Coronary artery (tissue), 2 donors: Measurements from ENCODE around the gene CTRB2.
"Not testable (repeated sequence)": the region's sequence is repeated elsewhere in the genome, so short reads cannot be mapped to it uniquely, and the experiment has no call there.

Source experiments
- DNase-seq: peaks from one replicate; pipeline ENCODE4 v3.0.0-alpha.2; 2017; ENCODE audit warnings: low spot score
- H3K27ac ChIP-seq, 2 donors: fragments of 200-600 bp; sonication (generic); one replicate each; pipeline ENCODE4 v1.5.1; 2016 to 2019
- H3K4me3 ChIP-seq: fragments of 200-600 bp; sonication (generic); 2 replicates; pipeline ENCODE4 v1.5.1; 2016; ENCODE audit warnings: mild to moderate bottlenecking, moderate library complexity
- TF ChIP-seq, protein P1 (sequence below): fragments of 200-600 bp; sonication (generic); IDR thresholded peaks from one replicate; pipeline ENCODE4 v1.5.1; 2019; ENCODE audit warnings: antibody characterized with exemption

Gene CTRB2

DNA sequence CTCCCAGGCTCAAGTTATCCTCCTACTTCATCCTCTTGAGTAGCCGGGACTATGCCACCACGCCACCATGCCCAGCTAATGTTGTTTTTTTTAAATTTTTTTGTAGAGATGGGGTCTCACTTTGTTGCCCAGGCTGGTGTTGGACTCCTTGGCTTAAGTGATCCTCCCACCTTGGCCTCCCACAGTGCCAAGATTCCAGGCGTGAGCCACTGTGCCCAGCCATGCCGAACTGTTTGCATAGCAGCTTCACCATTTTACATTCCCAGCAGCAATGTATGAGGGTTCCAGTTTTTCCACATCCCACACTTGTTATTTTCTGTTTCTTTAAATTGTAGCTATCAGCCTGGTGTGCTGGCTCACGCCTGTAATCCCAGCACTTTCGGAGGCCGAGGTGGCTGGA lies 9.6 kb upstream of the CTRB2 start:
- TF ChIP-seq, protein P1, sequence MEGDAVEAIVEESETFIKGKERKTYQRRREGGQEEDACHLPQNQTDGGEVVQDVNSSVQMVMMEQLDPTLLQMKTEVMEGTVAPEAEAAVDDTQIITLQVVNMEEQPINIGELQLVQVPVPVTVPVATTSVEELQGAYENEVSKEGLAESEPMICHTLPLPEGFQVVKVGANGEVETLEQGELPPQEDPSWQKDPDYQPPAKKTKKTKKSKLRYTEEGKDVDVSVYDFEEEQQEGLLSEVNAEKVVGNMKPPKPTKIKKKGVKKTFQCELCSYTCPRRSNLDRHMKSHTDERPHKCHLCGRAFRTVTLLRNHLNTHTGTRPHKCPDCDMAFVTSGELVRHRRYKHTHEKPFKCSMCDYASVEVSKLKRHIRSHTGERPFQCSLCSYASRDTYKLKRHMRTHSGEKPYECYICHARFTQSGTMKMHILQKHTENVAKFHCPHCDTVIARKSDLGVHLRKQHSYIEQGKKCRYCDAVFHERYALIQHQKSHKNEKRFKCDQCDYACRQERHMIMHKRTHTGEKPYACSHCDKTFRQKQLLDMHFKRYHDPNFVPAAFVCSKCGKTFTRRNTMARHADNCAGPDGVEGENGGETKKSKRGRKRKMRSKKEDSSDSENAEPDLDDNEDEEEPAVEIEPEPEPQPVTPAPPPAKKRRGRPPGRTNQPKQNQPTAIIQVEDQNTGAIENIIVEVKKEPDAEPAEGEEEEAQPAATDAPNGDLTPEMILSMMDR, result no peak
- DNase-seq, result no peak

DNA sequence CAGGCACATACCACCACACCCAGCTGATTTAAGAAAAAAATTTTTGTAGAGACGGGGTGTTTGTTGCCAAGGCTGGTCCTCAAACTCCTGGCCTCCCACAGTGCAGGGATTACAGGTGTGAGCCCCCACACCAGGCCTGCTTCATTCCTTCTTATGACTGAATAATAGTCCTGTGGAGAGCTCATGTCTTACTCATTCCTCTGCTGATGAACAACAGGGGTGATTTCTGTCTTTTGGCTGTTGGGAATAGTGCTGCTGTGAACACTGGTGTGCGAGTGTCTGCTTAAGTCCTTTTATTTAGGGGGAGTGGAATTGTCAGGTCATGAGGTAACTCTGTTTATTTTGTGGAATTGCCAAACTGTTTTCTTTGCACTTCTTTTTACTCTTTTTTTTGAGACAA lies 9.2 kb upstream of the CTRB2 start:
- DNase-seq, result no peak
- no peak overlapping the region for H3K27ac ChIP-seq
- no peak overlapping the region for H3K4me3 ChIP-seq
- TF ChIP-seq, protein P1, result no peak

More for the DNA sequence above, 9.6 kb upstream of the CTRB2 start:
- no peak overlapping the region for H3K4me3 ChIP-seq
- no peak overlapping the region for H3K27ac ChIP-seq

DNA sequence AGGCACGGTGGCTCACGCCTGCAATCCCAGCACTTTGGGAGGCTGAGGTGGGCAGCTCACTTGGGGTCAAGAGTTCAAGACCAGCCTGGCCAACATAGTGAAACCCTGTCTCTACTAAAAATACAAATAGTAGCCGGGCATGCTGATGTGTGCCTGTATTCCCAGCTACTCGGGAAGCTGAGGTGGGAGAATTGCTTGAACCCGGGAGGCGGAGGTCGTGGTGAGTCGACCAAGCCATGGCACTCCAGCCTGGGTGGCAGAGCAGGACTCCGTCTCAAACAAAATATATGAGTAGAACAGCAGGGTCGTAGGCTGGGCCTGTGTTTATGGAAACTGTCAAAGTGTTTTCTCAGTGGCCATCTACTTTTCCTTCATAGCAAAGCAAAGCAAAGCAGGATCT lies 4.3 kb upstream of the CTRB2 start:
- H3K27ac ChIP-seq, H3K4me3 ChIP-seq, DNase-seq: not testable (repeated sequence)

DNA sequence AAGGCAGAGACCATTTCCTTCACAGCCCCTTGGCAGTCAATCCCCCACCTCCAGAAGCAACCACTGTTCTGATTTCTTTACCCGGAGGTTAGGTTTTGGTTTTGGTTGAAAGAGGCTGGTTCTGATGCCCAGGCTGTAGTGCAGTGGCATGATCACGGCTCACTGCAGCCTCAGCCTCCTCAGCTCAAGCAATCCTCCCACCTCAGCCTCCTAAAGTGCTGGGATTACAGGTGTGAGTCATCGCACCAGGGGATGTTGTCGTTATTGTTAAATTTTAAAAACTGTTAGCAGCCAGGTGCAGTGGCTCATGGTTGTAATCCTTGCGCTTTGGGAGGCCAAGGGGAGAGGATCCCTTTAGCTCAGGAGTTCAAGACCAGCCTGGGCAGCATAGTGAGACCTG lies 3.0 kb upstream of the CTRB2 start:
- TF ChIP-seq, protein P1, result no peak
- DNase-seq, result no peak
- Histone ChIP-seq H3K4me3 (no peak overlapping the region), H3K27ac (no peak overlapping the region)

DNA sequence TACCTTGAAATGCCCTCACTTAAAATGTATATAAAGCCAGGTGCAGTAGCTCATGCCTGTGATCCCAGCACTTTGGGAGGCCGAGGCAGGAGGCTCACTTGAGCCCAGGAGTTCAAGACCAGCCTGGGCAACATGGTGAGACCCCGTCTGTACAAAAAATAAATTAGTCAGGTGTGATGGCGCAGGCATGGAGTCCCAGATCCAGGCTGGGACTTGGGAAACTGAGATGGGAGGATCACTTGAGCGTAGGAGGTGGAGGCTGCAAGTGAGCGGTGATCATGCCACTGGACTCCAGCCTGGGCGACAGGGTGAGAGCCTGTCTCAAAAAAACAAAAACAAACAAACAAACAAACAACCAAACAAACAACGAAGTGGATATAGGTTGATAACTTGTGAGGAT lies 2.6 kb upstream of the CTRB2 start:
- DNase-seq, result not testable (repeated sequence)

DNA sequence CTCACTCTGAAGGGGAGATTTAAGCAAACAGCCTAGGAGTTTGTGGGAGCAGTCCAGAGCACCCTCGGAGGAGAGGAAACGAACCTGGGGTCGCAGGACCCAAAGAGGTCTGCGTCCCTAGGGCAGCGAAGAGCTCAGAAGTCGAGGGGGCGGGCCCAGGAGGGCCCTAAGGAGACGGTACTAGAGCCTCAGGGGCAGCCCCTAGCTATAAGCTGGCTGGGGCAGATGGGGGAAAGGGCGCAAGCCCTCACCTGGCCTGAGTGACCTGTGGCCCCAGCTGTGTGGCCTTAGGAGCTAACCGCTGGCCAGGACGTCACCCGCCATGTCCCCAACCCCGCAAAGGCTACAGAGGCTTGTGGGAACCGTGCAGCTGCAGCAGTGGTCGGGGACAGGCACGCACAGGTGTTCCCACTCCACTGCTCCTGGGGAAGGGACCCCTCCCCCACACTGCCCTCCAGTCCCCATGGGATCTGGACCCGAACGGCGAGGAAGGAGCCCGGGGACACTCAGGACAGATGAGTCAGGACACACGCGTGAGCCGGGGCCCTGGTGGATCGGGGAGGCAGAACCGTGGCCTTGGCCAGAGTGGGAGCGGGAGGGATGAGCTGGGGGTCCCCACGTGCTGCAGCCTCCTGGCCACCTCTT lies 2.0 kb upstream of the CTRB2 start:
- TF ChIP-seq, protein P1, result no peak
- DNase-seq, result no peak
- H3K27ac ChIP-seq, result no peak overlapping the region
- H3K4me3 ChIP-seq, result no peak overlapping the region

More for the DNA sequence above, 2.6 kb upstream of the CTRB2 start:
- not testable (repeated sequence) for H3K27ac ChIP-seq, H3K4me3 ChIP-seq

DNA sequence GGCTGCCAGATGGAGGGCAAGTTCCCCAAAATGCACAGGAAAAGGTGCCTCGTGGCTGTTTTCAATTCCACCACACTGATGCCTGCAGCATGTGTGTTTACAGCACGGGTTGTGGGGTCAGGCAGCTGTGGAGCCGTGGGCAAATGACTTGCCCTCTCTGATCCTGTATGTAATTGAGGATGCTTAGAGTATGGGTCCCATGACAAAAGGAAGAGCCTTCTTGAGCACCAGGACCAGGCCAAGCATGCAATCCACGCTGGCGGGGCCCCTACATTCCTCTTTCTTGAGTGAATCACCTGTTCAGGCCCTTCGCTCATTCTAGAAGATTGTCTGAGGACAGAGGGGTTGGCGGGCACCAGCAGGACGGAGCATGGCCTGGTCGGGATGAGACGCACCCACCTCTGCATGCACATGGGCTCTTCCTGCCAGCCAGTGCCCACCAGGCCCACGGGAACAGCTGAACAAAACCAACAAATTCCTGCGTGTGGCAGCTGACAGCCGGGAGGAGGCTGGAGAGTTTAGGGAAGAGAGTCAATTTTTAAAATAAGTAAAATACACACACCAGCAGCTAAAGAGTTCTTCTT lies 1.4 kb upstream of the CTRB2 start:
- no peak overlapping the region for H3K4me3 ChIP-seq
- TF ChIP-seq, protein P1, result no peak
- DNase-seq, result no peak
- no peak overlapping the region for H3K27ac ChIP-seq

DNA sequence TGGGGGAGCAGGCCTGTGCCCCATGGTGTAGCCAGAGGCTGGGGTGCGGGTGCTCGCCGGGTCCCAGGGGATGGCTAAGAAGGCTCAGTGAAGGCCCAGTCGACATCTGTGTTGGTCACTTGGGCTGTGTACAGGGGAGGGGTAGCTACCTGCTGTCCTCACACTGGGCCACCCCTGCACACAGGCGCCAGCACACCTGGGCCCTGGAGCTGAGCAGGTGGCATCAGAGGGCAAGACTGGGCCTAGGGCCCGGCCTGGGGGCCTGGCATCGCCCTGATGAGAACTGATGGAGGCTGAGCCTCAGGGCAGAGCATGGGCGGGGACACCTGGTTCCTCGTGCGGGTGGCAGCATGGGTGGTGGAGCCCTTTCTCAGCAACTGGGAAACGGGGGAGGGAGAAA lies 870 bp upstream of the CTRB2 start:
- H3K27ac ChIP-seq, result no peak overlapping the region
- TF ChIP-seq, protein P1, result no peak
- H3K4me3 ChIP-seq, result no peak overlapping the region
- no peak for DNase-seq

DNA sequence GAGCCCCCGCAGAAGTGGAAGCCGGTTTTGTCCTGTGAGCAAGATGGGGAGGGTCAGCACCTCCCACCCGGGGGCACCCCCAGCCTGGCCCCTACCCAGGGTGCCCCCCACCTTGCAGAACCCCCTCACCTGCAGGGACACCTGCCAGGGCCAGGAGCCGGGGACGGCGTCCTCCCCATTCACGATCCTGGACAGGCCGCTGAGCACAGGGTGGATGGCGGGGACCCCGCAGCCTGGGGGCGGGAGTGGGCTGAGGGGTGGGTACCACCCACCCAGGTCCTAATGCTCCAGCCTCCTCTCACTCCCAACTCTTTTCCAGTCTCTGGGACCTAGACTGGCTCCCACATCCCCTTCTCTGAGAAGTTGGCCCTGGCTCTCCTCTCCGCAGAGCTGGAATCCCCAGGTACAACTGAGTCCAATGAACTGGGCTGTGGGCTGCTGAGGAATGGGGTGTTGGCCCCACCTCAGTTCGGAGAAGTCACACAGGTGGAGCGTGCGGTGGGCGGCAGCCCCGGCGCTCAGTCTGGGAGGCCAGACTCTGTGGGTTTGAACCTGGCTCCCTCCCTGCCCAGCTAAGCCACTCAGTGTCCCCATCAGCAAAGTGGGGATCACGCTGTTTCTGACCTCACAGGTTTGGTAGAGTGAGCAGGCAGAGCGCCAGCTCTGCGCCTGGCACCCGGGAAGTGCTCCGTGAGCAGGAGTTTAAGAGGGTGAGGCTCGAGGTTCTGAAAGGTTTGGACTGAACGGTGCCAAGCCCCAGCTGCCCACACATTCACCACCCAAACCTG lies 806 bp downstream of the CTRB2 start:
- not testable (repeated sequence) for DNase-seq, H3K4me3 ChIP-seq, H3K27ac ChIP-seq

DNA sequence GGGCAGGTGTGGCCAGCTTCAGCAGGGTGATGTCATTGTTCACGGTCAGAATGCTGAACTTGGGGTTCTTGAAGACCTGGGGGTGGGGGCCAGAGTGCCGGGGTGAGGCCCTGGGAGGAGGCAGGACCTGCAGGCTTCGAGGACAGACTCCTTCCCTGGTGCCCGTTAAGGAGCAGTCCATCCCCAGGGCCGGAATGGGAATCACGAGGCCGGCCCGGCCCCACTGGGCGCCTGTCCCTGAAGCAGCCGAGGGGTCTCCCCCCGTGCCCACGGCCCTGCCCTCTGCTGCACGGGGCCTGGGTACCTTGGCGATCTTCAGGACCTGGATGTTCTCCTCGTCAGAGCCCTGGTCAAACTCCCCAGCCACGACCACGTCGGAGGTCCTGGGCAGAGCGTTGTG lies 1.5 kb downstream of the CTRB2 start:
- DNase-seq, H3K4me3 ChIP-seq, H3K27ac ChIP-seq: not testable (repeated sequence)

DNA sequence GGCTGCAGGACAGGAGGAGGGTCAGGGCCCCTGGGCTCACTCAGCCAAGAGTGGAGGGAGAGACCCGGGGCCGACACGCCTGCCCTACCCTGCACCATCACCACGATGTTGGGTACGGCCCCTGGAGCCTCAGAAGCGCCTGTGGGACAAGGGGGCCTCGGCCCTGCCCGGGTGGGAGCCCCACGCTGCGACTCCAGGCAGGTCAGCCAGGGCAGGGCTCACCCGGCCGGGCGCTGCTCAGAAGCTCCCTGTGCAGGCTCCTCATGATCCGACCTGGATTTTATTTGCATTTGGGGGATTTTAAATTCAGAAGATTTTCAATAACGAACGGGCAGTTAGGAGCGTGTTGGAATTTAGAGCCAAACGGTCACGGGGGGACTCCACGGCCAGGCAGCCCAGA lies 2.1 kb downstream of the CTRB2 start:
- not testable (repeated sequence) for H3K27ac ChIP-seq, DNase-seq, H3K4me3 ChIP-seq
